H1 (cell line): Measurements from ENCODE around the gene HSCB. TPM values are rescaled to one million over a fixed set of nuclear protein-coding genes. Genes with fewer than 3 reads are reported as not detected.

Experiments
- ASH2L ChIP-seq: fragments of 200-600, 300-600 bp; sonication (generic); IDR thresholded peaks from one replicate; pipeline ENCODE4 v1.7.1; 2017; ENCODE audit warnings: low read length
- BACH1 ChIP-seq: IDR thresholded peaks from 2 replicates; pipeline ENCODE4 v1.6.1; 2012; ENCODE audit warnings: low read length, improper control_type of control experiment
- CHD1 ChIP-seq: IDR thresholded peaks from 2 replicates; pipeline ENCODE4 v1.6.1; 2012; ENCODE audit warnings: low read depth, low read length, improper control_type of control experiment
- KDM1A ChIP-seq: fragments of 200-600, 300-600 bp; sonication (generic); IDR thresholded peaks from 2 replicates; pipeline ENCODE4 v1.7.1; 2016; ENCODE audit warnings: mild to moderate bottlenecking, low read length, borderline replicate concordance
- RAD21 ChIP-seq, 2 experiments: IDR thresholded peaks in 1 of 2; conservative IDR thresholded peaks in 1 of 2; 2 replicates each; pipeline ENCODE4 v1.6.1; 2011; ENCODE audit warnings: low read depth in 2 of 2, low read length in 2 of 2, improper control_type of control experiment in 1 of 2, inconsistent platforms in 1 of 2, mild to moderate bottlenecking in 1 of 2, moderate library complexity in 1 of 2
- SRF ChIP-seq: IDR thresholded peaks from 2 replicates; pipeline ENCODE4 v1.6.1; 2011; ENCODE audit warnings: mild to moderate bottlenecking, low read depth, low read length, moderate library complexity
- polyA plus RNA-seq, 7 experiments: library from polyadenylated mRNA; depleted of rRNA in 3 of 7; stranded (reverse) in 5 of 7; unstranded in 2 of 7; fragments of >200 nt in 5 of 7; fragments of 200-250 nt in 2 of 7; gene quantifications; 1 replicate in 5 of 7; 2 replicates in 1 of 7; 4 replicates in 1 of 7; pipeline versions ENCODE4 v1.2.1 to v1.2.3, GENCODE V29; 2011 to 2013; ENCODE audit warnings: missing spikeins in 2 of 7, mixed read lengths in 2 of 7
- total RNA-seq: library from RNA; stranded (reverse); fragmentation: NEBNext Ultra II Directional; extraction: Animal tissue kit (Norgen Biotek cat#: 25700); gene quantifications from 2 replicates; pipeline ENCODE4 v1.2.1, GENCODE V29; 2021

The HSCB gene
- total and polyA plus RNA-seq, 2 of the 8 experiments (the other 6 are each of a cell fraction or from before 2014, with no cell fraction given) = 14.7 to 16.6 TPM

DNA sequence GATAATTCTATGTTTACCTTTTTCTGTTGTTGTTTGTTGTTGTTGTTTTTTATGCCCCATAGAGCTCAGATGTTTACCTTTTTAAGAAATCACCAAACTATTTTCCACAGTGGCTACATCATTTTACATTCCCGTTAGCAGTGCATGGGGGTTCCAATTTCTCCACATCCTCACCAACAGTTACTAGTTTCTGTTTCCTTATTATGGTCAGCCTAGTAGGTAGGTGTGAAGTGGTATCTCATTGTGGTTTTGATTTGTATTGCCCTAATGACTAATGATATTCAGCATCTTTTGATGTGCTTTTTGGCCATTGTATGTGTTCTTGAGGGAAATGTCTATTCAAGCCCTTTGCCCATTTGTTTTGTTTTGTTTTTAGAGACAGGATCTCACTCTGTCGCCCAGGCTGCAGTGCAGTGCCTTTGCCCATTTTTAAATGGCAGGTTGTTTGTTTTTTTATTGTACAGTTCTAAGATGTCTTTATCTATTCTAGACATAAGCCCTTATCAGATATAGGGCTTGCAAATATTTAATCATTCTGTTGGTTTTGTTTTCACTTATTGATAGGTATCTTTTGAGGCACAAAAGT lies 27.7 kb upstream of the HSCB start (continued):
- no peak for TF ChIP-seq RAD21 (IDR thresholded peaks at IDR 0.05 in 1 of 2, conservative IDR thresholded peaks at IDR 0.05 in 1 of 2; ENCODE audit: low read depth in 2 of 2, low read length in 2 of 2)
- TF ChIP-seq KDM1A = no peak
- TF ChIP-seq CHD1 = no peak
- TF ChIP-seq BACH1 = no peak
- no peak for TF ChIP-seq SRF
- TF ChIP-seq ASH2L = no peak
